ENCODE results near the gene GLS2.
"Not testable (repeated sequence)": the region's sequence is repeated elsewhere in the genome, so short reads cannot be mapped to it uniquely, and the experiment has no call there.

The GLS2 gene

DNA sequence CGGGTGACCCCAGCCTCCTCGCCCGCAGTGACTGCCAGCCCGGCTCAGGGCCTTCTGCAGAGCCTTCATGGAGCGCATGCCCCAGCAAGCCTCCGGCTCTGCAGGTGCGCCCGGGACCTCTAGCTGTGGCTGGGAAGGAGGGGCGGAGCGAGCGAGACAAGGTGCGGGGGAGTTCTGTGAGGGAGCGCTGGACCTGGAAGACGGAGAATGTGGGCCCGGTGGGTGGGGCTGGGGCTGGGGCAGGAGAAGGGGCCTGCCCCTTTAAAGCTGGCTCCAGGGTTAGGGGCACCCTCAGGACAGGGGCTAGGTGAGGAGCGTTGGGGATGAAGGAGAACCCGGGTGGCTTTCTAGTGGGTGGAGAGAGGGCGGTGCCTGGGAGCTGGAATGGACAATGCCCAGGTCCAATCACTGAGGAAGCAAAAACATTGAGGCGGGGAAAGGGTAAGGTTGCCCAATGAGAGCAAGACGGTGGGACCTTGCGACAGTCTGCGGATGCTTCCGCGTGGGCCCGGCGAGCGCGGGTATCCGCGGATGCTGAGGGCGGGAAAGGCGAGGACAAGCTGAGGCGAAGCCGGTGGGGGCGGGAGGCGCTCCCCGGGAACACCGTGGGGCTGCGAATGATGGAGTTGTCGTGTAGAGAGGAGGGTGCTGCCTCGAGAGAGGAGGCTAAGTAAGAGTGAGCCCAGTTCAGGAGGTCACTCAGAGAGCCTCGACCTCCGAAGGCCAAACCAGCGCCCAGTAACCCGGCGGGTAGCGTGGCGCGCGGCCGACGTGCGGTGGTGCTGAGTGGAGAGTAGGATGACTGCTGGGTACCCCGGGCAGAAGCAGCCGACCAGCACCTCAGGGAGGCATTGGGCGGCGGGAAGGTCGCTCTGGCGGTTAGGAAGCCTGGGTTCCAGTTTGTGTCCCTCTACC, at the start of gene GLS2:
GLS2 (minus strand) TSS at position 121 of the 915 bp plus-strand sequence; CDS start at position 78, 43 bp downstream.
- peak in 3 of 4 experiments; percentile 36 to 54 (median 44) for DNase-seq (ENCODE audit: low read depth in 4 of 4, low spot score in 1 of 4)

DNA sequence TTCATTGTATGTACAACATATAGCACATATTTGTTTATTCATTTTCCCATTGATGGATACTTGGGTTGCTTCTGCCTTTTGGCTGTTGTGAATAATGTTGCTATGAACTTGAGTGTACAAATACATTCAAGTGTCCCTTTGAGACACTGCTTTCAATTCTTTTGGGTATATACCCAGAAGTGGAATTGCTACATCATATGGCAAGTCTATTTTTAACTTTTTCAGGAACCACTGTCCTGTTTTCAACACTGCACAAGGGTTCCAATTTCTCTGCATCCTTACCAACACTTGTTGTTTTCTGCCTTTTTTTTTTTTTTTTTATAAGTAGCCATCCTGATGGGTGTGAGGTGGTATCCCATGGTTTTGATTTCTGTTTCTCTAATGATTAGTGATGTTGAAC, 49.6 kb upstream of the GLS2 start:
- no peak for DNase-seq (ENCODE audit: low read depth in 4 of 4, low spot score in 1 of 4)

DNA sequence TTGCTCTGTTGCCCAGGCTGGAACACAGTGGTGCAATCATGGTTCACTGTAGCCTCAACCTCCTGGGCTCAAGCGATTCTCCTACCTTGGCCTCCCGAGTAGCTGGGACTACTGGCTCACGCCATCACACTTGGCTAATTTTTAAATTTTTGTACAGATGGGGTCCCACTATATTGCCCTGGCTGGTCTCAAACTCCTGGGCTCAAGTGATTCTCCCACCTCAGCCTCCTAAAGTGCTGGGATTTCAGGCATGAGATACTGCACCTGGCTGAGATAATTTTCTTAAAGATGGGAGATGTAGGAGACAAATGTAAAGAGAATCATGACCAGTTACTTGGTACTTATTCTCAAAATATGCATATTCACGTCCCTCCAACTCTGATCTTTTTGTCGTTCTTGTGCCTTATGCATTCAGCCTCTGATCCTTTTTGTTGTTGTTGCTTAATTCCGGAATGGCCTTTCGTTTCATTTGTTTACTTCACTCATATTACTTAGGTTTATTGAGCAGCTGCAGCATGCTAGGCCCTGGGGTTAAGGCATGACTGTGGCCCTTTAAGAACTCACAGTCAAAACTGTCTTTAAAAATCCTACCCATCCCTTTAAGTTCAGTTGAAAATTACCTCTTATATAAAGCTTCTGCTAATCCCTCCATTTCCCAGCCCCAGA, 42.6 kb upstream of the GLS2 start:
- no peak for DNase-seq (ENCODE audit: low read depth in 4 of 4, low spot score in 1 of 4)

DNA sequence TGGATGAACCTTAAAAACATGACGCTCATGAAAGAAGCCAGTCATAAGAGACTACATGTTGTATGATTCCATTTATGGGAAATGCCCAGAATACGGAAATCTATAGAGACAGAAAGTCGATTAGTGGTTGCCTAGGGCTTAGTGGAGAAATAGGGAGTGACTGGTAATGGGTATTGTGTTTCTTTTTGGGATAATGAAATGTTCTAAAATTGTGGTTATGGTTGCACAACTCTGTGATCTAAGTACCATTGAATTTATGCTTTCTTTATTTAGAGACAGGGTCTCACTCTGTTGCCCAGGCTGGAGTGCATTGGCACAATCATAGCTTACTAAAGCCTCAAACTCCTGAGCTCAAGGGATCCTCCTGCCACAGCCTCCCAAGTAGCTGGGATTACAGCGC, 41.7 kb upstream of the GLS2 start:
- DNase-seq (ENCODE audit: low read depth in 4 of 4, low spot score in 1 of 4) = no peak

DNA sequence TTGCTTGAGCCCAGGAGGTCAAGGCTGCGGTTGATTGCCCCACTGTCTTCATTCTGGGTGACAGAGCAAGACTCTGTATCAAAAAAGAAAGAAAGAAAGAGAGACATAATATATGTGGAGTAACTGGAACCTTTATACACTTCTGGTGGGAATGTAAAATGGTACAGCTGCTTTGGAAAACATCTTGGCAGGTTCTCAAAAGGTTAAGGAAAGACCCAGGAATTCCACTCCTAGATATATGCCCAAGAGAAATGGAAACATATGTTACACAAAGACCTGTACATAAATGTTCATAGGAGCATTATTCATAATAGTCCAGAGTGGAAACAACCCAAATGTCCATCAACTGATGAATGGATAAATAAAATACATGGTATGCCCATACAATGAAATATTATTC, 40.9 kb upstream of the GLS2 start:
- DNase-seq (ENCODE audit: low read depth in 4 of 4, low spot score in 1 of 4) = no peak

DNA sequence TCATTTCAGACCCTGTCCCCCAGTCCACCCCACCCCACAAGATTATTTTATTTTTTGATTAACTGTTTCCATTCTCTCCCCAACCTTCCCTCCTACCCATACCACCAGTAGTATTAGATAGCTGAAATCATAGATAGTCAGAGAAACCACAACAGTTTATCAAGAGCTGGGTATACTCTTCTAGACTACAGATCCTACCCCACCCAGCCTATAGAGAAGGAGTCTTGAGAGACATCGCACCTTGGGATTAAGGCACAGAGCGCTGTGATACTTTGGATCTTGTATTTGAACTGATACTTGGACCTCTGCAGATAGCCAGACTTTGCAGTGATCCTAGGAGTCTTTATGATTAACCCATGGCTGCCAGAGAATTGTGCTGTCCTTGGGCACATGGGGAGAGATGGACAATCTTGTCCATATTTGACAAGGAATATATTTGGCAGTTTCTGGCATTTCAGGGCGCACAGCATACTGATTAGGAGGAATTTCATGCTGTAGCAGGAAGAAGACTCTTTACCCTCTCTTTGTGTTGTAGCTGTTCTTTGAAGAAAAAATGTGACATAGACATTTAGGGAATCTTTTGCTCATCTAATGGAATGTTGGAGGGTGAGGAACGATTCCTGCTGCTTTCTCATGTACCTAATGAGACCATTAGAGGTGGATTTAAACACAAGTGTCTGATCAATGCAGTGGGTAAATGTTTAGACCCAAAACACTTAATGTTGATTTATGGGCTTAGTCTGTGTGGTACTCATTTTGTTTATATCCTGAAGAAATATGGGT, 34.6 kb upstream of the GLS2 start:
- DNase-seq (ENCODE audit: low read depth in 4 of 4, low spot score in 1 of 4) = no peak

DNA sequence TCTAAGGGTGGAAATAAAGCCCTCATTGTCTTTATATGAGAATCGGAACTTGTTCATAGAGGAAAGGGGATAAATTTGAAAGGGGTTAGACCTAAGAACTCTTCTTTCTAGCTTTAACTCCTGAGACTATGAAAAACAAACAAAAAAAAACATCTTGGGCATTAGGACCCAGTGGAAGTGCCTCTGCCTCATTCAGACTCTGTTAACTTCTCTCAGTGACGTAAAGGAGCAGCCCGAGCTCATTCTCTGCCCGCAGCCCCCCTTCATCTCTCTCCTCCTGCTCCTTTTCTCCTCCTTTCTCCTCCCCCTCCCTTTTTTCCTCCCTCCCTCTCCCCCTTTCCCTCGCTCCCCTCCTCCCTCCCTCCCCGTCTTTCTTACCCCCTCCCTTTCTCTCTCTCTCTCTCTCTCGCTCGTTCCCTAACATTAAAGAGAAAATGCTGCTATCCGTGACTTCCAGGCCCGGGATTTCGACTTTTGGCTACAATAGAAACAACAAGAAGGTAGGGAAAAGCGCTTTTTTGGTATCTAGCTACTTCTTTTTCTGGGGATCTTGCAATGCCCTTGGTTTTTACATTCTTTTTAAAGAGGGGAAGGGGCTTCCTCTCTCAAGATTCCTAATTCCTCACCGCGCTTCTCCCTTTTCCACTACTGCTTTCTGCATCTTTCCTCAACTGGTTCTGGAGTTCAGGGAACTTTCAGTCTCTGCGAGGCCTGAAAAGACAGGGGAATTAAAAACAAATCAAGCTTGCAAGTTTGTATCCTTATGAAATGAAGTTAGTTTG, 33.8 kb upstream of the GLS2 start, which contains the start of gene RBMS2:
RBMS2 (plus strand) TSS at position 231 of the 782 bp plus-strand sequence; CDS start at position 435, 204 bp downstream.
- no peak for DNase-seq (ENCODE audit: low read depth in 4 of 4, low spot score in 1 of 4)

DNA sequence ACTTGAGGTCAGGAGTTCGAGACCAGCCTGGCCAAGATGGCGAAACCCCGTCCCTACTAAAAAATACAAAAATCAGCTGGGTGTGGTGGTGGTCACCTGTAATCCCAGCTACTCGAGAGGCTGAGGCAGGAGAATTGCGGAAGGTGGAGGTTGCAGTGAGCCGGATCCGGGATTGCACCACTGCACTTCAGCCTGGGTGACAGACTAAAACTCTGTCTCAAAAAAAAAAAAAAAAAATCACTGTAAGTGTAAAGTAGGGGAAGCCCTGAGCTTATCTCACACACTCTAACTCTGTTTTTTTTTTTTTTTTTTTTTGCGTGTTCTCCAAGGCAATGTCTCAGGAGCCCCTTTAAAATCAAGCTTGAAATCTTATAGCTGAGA, 33.2 kb upstream of the GLS2 start:
- no peak for DNase-seq (ENCODE audit: low read depth in 4 of 4, low spot score in 1 of 4)

DNA sequence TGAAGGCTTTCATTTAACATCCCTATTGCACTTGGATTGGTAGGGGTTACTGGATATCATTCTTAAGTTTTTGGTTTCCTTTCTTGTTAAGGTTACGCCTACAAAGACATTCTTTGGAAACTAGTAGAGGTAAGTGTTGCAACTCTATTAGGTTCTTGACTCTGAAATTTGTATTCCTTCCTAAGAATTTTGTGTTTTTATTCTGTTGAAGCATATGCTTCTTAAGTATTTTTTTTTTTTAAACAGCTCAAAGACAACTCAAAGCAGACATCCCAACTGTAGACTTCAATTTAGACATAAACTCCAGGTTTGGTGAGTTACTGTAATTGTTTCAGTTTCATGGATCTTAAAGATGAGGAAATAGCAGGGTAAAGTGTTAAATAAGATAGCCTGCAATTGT, 32.5 kb upstream of the GLS2 start:
- no peak for DNase-seq (ENCODE audit: low read depth in 4 of 4, low spot score in 1 of 4)

DNA sequence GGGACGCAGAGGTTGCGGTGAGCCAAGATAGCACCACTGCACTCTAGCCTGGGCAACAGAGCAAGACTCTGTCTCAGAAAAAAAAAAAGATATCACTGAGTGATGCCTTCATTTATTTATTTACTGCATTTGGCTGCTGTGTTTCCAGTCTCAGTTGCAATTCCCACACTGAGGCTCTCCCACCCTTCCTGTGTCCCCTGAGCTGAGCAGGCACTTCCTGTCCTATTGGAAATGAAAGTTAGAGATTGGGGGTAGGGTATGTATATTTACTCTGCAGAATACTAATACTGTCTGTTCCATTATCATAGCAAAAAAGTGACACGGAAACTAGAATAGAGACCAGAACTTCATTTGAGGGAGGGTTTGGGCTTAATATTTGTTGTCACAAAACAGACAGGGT, 32.1 kb upstream of the GLS2 start:
- DNase-seq (ENCODE audit: low read depth in 4 of 4, low spot score in 1 of 4) = no peak

DNA sequence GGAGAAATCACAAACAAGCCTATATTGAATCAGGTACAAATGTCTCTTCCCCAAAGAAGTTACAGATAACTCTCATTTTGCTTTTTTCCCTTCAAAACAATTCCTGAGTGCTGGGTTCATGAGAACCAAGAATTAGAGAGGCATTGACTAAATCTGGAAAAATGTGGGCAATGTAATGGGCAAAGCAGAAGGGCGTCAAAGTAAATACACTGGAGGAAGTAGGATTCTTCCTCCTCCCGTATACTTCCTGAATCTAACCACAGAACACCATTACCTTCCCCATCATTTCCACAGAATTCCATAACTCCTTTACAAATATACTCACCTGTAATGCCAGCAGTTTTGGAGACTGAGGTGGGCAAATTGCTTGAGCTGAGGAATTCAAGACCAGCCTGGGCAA, 30.6 kb upstream of the GLS2 start:
- no peak for DNase-seq (ENCODE audit: low read depth in 4 of 4, low spot score in 1 of 4)

DNA sequence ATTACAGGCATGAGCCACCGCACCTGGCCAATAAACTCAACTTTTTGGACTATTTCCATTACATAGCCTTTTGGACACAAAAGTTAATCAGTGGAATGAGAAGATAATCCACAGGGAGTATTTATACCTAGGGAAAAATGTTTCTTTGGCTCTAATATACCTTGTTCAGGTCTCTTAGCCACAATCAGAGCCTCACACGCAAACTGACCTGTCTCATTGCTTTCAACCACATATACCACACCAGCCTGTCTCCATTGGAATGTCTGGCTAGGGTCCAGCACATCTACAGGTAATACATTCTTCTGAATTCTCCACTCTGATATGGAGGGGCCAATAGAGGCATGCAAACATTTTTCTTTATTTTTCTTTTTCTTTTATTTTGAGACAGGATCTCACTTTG, 29.9 kb upstream of the GLS2 start:
- DNase-seq (ENCODE audit: low read depth in 4 of 4, low spot score in 1 of 4) = no peak

DNA sequence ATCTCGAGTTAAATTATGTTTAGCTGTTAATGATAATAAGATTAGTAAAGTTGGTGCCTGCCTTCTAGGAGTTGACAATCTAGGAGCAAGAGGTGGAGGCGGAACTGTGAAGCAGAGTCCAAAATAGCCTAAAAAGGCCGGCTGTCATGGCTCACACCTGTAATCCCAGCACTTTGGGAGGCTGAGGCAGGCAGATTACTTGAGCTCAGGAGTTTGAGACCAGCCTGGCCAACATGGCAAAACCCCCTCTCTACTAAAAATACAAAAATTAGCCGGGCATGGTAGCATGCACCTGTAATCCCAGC, 26.0 kb upstream of the GLS2 start:
- not testable (repeated sequence) for DNase-seq (ENCODE audit: low read depth in 4 of 4, low spot score in 1 of 4)

DNA sequence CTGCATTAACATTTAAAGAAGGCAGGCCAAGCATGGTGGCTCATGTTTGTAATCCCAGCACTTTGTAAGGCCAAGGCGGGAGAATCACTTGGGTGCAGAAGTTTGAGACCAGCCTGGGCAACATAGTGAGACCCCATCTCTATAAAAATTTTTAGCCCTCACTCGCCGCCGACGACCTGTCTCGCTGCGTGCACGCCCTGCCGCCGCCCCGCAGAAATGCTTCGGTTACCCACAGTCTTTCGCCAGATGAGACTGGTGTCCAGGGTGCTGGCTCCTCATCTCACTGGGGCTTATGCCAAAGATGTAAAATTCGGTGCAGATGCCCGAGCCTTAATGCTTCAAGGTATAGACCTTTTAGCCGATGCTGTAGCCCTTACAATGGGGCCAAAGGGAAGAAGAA, 22.8 kb upstream of the GLS2 start:
- no peak for DNase-seq (ENCODE audit: low read depth in 4 of 4, low spot score in 1 of 4)

DNA sequence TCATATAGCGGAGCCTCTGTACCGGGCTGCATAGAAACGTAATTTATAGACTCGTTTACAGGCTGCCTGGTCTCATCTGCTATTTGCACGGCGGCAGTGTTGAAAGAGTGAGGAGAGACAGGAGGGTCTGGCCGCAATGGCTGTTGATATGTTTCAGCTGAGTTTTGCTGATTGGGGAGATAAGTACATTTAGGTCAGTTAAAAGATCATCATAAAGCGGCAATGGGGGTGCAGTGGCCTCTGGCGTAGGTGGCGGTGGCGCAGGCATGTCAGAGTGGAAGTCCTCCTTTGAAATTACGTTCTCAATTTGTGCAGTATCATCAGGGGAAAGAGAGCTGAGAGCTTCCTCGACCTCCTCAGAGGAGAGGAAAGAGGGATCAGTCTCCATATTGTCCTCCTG, 11.9 kb upstream of the GLS2 start:
- DNase-seq (ENCODE audit: low read depth in 4 of 4, low spot score in 1 of 4) = not testable (repeated sequence)

DNA sequence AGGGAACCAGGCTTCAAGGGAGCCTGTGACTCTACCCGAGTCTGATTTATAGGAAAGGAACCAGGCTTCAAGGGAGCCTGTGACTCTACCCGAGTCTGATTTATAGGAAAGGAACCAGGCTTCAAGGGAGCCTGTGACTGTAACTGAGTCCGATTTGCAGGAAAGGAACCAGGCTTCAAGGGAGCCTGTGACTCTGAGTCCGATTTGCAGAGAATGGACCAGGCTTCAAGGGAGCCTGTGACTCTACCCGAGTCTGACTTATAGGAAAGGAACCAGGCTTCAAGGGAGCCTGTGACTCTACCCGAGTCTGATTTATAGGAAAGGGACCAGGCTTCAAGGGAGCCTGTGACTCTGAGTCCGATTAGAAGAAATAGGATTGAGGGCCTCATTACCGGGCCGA, 11.5 kb upstream of the GLS2 start:
- DNase-seq (ENCODE audit: low read depth in 4 of 4, low spot score in 1 of 4) = not testable (repeated sequence)

DNA sequence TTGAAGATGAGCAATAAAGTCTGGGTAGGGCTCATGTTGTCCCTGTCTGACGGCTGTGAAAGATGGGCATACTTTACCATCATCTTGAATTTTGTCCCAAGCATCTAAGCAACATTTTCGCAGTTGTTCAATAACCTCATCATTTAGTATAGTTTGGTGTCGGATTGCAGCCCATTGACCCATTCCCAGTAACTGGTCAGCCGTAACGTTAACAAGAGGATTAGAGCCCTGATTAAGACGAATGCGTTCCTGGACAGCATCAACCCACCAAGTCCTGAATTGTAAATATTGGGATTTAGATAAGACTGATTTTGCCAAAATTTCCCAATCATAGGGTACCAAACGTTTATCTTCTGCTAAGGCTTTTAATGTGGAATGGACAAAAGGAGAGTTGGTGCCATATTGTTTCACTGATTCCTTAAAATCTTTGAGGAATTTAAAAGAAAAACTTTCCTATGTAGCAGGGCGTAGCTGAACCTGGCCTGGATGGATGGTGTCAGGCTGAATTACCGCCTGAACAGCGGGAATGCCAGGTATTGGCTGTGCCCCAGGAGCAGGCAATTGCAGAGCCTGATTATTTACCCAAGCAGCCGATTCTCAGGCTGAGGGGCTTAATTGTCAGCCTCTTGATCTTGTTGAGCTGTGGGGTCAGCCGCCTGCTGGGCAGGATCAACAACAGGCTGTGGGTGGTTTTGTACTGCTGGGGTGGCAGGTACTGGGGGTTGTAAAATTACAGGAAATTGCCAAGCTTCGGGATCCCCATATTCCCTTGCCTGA, 10.4 kb upstream of the GLS2 start:
- DNase-seq (ENCODE audit: low read depth in 4 of 4, low spot score in 1 of 4) = not testable (repeated sequence)

DNA sequence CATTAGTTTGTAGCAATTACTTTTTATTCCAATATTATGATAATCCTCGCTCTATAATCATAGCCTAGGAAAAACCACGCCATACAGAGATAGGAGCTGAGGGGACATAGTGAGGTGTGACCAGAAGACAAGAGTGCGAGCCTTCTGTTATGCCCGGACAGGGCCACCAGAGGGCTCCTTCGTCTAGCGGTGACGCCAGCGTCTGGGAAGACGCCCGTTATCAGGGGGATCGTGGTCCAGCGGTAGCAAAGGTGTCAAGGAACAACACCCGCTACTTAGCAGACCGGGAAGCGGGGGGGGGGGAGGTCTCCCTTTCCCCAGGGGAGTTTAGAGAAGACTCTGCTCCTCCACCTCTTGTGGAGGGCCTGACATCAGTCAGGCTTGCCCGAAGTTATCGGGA, 8.7 kb upstream of the GLS2 start:
- peak in 3 of 4 experiments; percentile 36 to 46 (median 45) for DNase-seq (ENCODE audit: low read depth in 4 of 4, low spot score in 1 of 4)

DNA sequence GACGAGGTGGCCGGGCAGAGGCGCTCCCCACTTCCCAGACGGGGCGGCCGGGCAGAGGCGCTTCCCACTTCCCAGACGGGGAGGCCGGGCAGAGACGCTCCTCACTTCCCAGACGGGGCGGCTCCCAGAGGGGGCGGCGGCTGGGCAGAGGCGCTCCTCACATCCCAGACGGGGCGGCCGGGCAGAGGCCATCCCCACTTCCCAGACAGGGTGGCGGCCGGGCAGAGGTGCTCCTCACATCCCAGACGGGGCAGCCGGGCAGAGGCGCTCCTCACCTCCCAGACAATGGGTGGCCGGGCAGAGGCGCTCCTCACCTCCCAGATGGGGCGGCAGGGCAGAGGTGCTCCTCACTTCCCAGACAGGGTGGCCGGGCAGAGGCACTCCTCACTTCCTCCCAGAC, 6.5 kb upstream of the GLS2 start:
- not testable (repeated sequence) for DNase-seq (ENCODE audit: low read depth in 4 of 4, low spot score in 1 of 4)

DNA sequence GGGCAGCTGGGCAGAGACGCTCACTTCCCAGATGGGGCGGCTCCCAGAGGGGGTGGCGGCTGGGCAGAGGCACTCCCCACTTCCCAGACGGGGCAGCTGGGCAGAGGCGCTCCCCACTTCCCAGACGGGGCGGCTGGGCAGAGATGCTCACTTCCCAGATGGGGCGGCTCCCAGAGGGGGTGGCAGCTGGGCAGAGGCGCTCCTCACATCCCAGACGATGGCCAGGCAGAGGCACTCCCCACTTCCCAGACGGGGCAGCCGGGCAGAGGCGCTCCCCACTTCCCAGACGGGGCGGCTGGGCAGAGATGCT, 6.1 kb upstream of the GLS2 start:
- not testable (repeated sequence) for DNase-seq (ENCODE audit: low read depth in 4 of 4, low spot score in 1 of 4)

Data from stimulated activated CD4-positive, alpha-beta T cell treated with anti-CD3 and anti-CD28 coated beads, Interleukin-1b, Interleukin-23, amount 100 ng/mL, for 24 hours (primary cell).